ENCODE data around the gene LRRC8B.

The LRRC8B gene

GRCh38 chr1:89557956-89558355 lies 33.3 kb downstream of the LRRC8B start:
- in situ Hi-C loops (cut with HindIII; ENCODE audit: low pct_unique_long_range_greater_than_20kb, low sequenced_read_pairs): no loop called here
- no peak for TF ChIP-seq JUND (IDR thresholded peaks at IDR 0.05; ENCODE audit: low read depth)

GRCh38 chr1:89563957-89564604 lies 39.5 kb downstream of the LRRC8B start:
- DNase-seq (ENCODE audit: low read depth in 1 of 2, low spot score in 1 of 2): no peak
- no peak for TF ChIP-seq JUND (IDR thresholded peaks at IDR 0.05; ENCODE audit: low read depth)
- in situ Hi-C loops (cut with HindIII; ENCODE audit: low pct_unique_long_range_greater_than_20kb, low sequenced_read_pairs): no loop called here

More at GRCh38 chr1:89557956-89558355, 33.3 kb downstream of the LRRC8B start:
- DNase-seq (ENCODE audit: low read depth in 1 of 2, low spot score in 1 of 2): no peak

GRCh38 chr1:89565521-89565920 lies 40.9 kb downstream of the LRRC8B start:
- DNase-seq (ENCODE audit: low read depth in 1 of 2, low spot score in 1 of 2): no peak
- in situ Hi-C loops (cut with HindIII; ENCODE audit: low pct_unique_long_range_greater_than_20kb, low sequenced_read_pairs): no loop called here
- TF ChIP-seq JUND (IDR thresholded peaks at IDR 0.05; ENCODE audit: low read depth): no peak

- in situ Hi-C loops (cut with HindIII; ENCODE audit: low pct_unique_long_range_greater_than_20kb, low sequenced_read_pairs): no loop called here
- no peak for DNase-seq (ENCODE audit: low read depth in 1 of 2, low spot score in 1 of 2)
- TF ChIP-seq JUND (IDR thresholded peaks at IDR 0.05; ENCODE audit: low read depth): no peak
Observed at GRCh38 chr1:89566761-89567174, 42.1 kb downstream of the LRRC8B start.

- DNase-seq (ENCODE audit: low read depth in 1 of 2, low spot score in 1 of 2): no peak
- TF ChIP-seq JUND (IDR thresholded peaks at IDR 0.05; ENCODE audit: low read depth): no peak
- in situ Hi-C loops (cut with HindIII; ENCODE audit: low pct_unique_long_range_greater_than_20kb, low sequenced_read_pairs): no loop called here
Observed at GRCh38 chr1:89567797-89568196, 43.2 kb downstream of the LRRC8B start.

GRCh38 chr1:89573410-89573809 lies 48.8 kb downstream of the LRRC8B start:
- no peak for DNase-seq (ENCODE audit: low read depth in 1 of 2, low spot score in 1 of 2)
- in situ Hi-C loops (cut with HindIII; ENCODE audit: low pct_unique_long_range_greater_than_20kb, low sequenced_read_pairs): no loop called here
- TF ChIP-seq JUND (IDR thresholded peaks at IDR 0.05; ENCODE audit: low read depth): no peak

- TF ChIP-seq JUND (IDR thresholded peaks at IDR 0.05; ENCODE audit: low read depth): no peak
Observed at GRCh38 chr1:89574621-89575020, 50.0 kb downstream of the LRRC8B start.

GRCh38 chr1:89575207-89575606 lies 50.6 kb downstream of the LRRC8B start:
- DNase-seq (ENCODE audit: low read depth in 1 of 2, low spot score in 1 of 2): no peak
- TF ChIP-seq JUND (IDR thresholded peaks at IDR 0.05; ENCODE audit: low read depth): no peak
- in situ Hi-C loops (cut with HindIII; ENCODE audit: low pct_unique_long_range_greater_than_20kb, low sequenced_read_pairs): no loop called here

More at GRCh38 chr1:89574621-89575020, 50.0 kb downstream of the LRRC8B start:
- in situ Hi-C loops (cut with HindIII; ENCODE audit: low pct_unique_long_range_greater_than_20kb, low sequenced_read_pairs): no loop called here
- DNase-seq (ENCODE audit: low read depth in 1 of 2, low spot score in 1 of 2): no peak

GRCh38 chr1:89576013-89576412 lies 51.4 kb downstream of the LRRC8B start:
- in situ Hi-C loops (cut with HindIII; ENCODE audit: low pct_unique_long_range_greater_than_20kb, low sequenced_read_pairs): no loop called here
- TF ChIP-seq JUND (IDR thresholded peaks at IDR 0.05; ENCODE audit: low read depth): no peak
- DNase-seq (ENCODE audit: low read depth in 1 of 2, low spot score in 1 of 2): no peak

- DNase-seq (ENCODE audit: low read depth in 1 of 2, low spot score in 1 of 2): no peak
- TF ChIP-seq JUND (IDR thresholded peaks at IDR 0.05; ENCODE audit: low read depth): no peak
- in situ Hi-C loops (cut with HindIII; ENCODE audit: low pct_unique_long_range_greater_than_20kb, low sequenced_read_pairs): no loop called here
Observed at GRCh38 chr1:89578151-89578550, 53.5 kb downstream of the LRRC8B start.

- in situ Hi-C loops (cut with HindIII; ENCODE audit: low pct_unique_long_range_greater_than_20kb, low sequenced_read_pairs): no loop called here
- DNase-seq (ENCODE audit: low read depth in 1 of 2, low spot score in 1 of 2): peak in 1 of 2 experiments; percentile 10
- TF ChIP-seq JUND (IDR thresholded peaks at IDR 0.05; ENCODE audit: low read depth): no peak
Observed at GRCh38 chr1:89578946-89579684, 54.5 kb downstream of the LRRC8B start.

GRCh38 chr1:89580036-89580435 lies 55.4 kb downstream of the LRRC8B start:
- in situ Hi-C loops (cut with HindIII; ENCODE audit: low pct_unique_long_range_greater_than_20kb, low sequenced_read_pairs): no loop called here
- TF ChIP-seq JUND (IDR thresholded peaks at IDR 0.05; ENCODE audit: low read depth): no peak
- no peak for DNase-seq (ENCODE audit: low read depth in 1 of 2, low spot score in 1 of 2)

GRCh38 chr1:89581859-89582258 lies 57.2 kb downstream of the LRRC8B start:
- TF ChIP-seq JUND (IDR thresholded peaks at IDR 0.05; ENCODE audit: low read depth): no peak
- no peak for DNase-seq (ENCODE audit: low read depth in 1 of 2, low spot score in 1 of 2)
- in situ Hi-C loops (cut with HindIII; ENCODE audit: low pct_unique_long_range_greater_than_20kb, low sequenced_read_pairs): no loop called here
